Measurements from ENCODE around the gene THSD7A.

The THSD7A gene, protein sequence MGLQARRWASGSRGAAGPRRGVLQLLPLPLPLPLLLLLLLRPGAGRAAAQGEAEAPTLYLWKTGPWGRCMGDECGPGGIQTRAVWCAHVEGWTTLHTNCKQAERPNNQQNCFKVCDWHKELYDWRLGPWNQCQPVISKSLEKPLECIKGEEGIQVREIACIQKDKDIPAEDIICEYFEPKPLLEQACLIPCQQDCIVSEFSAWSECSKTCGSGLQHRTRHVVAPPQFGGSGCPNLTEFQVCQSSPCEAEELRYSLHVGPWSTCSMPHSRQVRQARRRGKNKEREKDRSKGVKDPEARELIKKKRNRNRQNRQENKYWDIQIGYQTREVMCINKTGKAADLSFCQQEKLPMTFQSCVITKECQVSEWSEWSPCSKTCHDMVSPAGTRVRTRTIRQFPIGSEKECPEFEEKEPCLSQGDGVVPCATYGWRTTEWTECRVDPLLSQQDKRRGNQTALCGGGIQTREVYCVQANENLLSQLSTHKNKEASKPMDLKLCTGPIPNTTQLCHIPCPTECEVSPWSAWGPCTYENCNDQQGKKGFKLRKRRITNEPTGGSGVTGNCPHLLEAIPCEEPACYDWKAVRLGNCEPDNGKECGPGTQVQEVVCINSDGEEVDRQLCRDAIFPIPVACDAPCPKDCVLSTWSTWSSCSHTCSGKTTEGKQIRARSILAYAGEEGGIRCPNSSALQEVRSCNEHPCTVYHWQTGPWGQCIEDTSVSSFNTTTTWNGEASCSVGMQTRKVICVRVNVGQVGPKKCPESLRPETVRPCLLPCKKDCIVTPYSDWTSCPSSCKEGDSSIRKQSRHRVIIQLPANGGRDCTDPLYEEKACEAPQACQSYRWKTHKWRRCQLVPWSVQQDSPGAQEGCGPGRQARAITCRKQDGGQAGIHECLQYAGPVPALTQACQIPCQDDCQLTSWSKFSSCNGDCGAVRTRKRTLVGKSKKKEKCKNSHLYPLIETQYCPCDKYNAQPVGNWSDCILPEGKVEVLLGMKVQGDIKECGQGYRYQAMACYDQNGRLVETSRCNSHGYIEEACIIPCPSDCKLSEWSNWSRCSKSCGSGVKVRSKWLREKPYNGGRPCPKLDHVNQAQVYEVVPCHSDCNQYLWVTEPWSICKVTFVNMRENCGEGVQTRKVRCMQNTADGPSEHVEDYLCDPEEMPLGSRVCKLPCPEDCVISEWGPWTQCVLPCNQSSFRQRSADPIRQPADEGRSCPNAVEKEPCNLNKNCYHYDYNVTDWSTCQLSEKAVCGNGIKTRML (N-terminal part only)

DNA sequence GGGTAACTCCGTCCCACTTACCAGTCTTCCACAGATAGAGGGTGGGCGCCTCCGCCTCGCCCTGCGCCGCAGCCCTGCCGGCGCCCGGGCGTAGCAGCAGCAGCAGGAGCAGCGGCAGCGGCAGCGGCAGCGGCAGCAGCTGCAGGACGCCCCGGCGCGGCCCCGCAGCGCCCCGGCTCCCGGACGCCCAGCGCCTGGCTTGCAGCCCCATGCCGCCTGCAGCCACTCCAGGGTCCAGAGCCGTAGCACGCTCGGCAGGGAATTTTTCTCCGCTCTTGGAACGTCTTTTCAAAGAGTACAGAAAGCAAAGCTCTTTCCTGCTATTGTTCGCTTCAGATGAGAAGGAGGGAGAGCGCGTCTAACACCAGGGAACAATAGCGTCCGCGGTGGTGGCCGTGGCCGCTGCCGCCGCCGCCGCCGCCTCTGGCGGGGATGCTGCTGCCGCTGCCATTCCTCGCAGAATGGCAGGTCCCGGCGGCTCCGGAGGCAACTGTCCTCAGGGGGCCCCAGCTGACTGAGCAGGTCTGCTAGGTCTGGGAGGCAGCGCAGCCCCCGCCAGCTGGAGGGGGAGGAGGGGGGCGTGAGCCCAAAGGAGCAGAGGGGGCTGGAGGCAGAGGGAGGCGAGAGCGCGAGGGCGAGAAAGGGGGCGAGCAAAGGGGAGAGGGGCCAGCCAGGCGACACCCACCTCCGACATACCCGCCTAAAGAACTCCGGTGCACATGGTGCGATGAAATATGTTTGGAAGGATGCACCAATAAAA is at the start of gene THSD7A:
THSD7A (minus strand) TSS at position 463 of the 760 bp plus-strand sequence; CDS start at position 211, 252 bp downstream.
- peak; percentile 71 to 73 for DNase-seq

DNA sequence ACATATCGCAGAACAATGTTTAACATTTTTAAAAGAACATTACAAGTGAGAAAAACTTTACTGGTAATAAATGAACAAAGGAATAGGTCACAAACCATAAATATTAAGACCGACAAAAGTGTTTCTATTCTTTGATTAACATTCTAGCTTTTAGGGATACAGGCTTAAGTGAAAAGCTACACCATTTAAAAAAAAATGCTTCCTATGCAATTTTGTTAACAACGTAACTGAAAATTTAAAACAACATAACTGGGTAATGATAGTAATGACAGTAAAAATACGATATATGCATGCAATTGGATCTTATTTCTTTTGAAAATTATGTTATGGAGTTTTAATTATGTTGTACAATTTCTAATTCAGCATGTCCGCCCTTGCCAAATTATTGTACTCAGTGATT is 49.7 kb upstream of the THSD7A start:
- DNase-seq: no peak

DNA sequence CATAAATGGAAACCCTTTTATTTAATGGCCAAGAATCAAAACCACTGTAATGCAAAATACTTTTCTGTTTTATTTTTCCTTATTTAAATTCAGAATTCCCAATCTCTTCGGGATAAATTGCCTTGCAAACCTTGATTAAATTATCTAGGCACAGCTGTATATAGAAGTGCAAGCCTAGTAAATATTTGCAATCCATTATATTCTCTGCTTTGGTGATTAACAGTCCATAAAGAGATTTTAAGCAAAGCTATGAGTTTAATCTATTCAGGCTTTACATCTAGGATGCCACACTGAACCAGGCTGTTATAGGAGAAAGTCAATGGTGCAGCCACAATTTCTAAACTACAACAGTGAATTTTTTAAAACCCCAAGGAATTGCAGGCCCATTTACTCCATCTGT is 43.6 kb upstream of the THSD7A start:
- DNase-seq: no peak

DNA sequence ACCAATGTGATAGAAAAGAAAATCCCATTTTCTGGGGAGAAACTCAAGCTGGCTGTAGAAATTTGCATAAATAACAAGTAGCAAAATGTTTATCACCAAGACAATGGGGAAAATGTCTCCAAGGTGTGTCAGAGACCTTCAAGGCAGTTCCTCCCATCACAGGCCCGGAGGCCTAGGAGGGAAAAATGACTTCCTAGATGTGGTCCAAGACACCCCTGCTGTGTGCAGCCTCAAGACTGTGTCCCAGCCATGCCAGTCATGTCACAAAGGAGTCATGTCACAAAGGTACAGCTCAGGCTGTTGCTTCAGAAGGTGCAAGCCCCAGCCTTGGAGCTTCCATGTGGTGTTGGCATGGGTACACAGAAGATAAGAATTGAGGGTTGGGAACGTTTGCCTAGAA is 33.7 kb upstream of the THSD7A start:
- no peak for DNase-seq

DNA sequence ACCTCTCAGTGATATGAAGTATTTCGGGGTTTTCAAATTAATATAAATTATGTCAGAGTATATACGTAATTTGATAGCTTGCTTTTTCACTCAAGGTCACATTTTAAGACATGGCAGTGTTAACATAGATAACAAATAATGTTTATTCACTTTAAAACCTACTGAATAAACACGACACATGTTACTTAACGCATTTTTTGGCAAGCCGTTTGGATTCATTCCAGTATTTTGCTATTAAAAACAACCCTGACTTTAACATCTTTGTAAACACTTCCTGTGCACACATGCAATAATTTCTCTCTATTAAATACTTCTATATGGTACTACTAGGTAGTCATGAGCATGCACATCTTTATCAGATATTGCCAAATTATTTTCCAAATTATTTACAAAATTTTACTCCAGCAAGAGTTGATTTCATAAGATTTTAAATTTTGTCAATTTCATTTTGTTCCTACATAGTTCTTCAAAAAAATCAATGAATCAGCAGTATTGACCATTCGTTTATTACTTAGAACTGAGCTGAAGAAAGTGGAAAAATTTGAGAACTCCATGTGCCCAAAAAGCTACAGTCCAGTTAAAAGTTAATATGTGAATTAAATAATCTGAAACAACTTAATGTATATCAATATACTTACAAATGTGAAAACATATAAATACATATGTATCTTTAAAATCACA is 26.8 kb upstream of the THSD7A start:
- DNase-seq: peak in 1 of 2 experiments; percentile 41

DNA sequence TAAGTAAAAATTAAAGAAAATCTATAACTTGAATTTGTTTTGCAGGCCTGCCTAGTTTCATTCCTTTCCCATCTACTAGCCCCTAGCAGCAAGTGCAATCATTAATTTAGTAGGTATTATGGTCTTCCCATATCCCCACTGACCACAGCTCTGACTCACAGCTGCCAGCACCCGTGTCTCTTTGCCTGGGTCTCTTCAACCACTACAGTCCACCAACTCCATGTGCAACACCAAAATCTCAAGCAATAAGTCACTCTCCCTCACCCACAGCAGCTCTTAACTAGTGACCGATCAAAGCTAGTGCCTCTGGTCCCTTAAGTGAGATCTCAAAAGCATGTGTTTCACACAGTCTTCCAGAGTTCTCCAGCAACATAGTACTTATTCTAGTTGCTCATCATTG is 26.0 kb upstream of the THSD7A start:
- no peak for DNase-seq

DNA sequence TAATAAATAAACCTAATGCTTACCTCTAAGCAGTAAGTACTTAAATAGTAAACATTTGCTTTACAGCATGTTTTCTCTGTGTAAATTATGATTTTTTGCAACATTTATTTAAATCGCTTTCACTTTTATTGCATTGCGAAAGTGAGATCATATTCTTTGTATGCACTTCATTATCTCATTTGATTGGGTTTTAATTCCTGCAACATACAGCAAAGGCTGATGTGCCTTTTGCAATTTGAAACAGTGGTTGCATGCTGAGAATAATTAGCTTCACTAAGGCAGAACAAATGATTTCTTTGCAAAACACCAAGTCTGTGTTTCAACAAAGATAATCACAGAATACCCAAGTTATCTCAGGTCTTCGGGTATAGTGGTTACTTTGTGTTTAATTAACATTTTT is 16.3 kb upstream of the THSD7A start:
- no peak for DNase-seq

DNA sequence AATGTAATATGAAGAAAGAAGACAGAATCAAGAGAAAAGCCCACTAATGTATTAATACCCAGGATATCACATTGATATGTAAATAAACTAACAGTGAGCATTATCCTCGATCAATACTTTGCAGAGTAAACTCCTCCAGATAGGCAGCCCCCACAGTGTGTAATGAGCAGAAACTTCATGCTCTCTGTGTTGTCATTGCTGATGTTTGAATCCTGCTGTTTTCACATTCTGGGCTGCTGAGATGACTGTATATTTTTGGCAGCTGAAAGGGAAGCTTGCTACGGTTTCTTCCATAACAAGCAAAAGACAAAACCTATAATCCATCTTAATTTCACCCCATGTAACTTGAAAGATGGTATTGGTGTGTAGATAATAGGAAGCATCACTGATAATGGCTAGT is 15.3 kb upstream of the THSD7A start:
- peak; percentile 60 to 68 for DNase-seq

DNA sequence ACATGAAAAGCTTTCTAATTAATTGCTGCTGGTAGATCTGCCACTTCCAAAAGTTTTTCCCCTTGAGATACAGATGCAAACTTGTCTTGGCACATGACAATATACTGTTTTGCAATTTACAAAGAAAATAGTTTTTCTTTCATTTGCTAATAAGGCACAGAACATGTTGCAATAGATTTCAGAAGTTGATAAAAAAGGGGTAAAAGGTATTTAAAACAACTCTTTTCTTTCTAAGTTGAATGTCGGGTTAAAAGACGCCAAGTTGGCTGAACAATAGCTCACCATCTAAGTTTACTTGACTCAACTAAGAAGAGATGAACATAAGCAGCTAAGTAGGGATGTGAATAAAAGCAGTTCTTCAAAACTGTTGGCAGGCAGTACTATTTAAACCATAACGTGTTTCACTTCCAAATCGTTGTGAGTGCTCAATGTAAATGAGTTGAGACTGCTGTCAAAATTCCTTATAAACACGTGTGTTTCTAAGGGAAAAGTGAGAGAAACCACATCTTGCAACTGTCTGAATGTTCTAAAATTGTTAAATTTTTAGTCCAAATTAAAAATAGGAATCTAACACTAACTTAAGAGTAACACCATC is 14.5 kb upstream of the THSD7A start:
- DNase-seq: peak; percentile 43 to 45

DNA sequence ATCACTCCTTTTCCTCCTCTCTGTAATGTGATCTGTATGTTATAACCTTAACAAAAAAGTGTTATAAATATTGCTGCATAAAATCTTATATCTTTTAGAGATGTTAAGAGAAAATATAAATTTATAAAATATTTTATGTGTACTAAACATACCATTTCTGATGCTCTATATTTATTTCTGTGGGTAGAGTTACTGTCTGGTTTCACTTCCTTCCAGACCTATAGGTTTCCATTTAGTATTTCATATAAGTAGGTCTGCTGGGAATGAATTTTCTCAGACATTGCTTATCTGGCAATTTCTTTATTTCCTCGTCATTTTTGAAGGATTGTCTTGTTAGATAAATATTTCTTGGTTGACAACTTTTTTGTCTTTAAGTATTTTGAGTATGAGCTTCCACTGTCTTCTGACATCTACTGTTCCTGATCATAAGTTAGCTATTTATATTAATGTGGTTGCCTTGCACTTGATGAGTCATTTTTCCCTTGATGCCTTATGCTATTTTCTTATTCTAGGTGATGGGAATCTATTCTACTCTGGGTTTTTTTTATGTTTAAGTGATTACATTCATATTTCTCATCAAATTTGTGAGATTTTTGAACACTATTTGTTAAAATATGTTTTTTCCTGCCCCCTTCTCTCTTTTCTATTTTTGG is 11.2 kb upstream of the THSD7A start:
- DNase-seq: no peak

DNA sequence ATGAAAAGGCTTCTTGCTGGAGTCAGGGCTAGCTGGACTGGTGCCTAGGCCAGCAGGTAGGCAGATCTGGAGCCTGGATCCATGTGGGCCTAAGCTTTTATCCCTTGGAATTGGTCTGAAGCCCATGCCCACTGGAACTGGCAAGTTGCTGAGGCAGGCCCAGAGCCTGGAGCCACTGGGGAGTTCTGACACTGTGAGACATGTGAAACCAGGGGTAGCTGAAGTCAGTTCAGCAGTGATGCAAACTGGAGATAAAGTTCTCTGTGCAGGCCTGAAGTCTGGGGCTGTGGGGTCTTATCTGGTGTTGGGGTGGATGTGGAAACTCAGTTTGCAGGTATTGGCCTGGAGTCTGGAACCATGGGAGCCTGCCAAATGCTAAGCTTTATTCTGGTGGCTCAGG is 9.7 kb upstream of the THSD7A start:
- DNase-seq: peak in 1 of 2 experiments; percentile 17

DNA sequence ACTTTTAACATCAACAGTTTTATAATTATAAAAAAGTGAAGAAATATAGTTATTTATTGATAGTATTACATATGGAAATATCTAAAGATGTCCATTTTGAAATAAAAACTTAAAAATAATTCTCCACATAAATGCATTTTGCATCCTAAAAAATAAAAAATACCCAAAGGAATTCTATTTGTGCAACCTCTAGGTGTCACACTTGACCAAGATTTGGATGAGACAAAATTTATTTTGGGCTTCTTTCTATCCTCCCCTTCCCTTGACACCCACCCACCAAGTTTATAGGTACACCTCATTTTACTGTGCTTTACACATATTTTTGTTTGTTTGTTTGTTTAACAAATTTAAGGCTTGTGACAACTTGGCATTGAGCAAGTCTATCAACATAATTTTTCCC is 3.3 kb upstream of the THSD7A start:
- peak; percentile 58 to 61 for DNase-seq

DNA sequence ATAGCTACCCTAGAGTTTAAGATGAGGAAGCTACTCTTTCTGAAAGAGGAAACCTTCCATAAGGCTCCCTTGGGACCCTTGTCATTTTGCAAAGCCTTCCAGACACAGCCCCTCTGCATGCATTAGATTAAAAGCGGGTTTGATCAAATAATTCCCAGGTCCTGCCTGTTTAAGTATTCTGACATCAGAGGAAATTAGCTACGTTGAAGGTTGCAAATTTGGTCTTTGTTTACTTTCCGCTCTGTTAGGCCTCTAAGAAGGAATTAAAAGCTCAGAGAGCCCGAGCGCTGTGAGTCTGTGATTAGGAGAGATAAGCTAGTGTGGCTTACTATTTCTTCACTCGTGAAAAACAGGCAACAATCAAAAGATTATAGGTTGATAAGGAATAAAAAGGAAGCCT is 1.4 kb upstream of the THSD7A start:
- DNase-seq: peak; percentile 34 to 64

DNA sequence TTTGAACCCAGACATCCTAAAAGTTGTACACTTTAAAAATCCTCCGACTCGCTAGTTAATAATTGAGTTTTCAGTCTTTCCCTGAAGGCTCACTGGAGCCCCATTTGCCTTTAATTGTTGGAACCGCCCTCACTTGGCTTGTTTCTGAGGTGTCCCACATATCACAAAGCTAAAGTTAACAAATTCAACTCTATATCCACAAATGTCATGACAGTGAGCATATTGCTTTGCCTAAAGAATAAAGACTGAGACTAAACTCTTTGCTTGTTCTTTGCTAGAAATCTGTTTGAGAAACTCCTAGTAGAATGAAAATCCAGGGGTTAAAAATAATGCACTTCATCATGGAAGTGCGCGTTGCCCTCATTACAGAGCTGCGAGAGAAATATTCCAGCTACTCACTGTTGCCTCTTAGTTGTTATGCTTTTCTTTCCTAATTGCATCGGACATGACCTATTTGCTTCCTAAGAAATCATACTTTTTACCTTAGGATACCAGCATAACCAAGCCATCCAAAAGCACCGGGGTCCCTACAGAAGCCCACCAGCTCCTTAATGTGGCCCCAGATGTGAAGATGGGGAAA is 752 bp downstream of the THSD7A start:
- DNase-seq: peak in 1 of 2 experiments; percentile 22

DNA sequence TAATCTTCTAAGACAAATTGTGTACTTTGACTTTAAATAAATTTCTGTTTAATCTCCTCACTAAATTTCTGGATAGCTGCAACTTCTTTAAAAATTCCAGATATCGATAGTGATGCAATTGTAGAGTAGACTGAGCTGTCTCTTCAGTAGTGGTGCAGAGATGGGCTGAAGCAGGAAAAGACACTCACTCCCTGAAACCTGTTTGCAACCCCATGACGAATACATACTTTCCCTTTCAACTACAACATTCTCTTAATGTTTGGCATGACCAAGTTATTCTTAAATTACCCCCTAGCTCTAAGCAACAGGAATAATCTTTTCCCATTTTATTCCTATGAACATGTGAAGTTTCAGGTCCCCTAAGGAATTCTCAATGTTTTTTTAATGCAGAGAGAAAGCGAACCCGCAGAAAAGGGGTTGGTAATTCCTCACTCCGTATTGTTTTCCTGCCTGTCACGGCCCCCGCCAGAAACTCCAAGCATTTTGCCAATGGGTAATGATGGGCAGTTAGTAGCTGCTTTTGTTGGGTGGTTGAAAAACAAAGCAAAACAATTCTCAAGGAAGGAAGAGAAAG is 1.3 kb downstream of the THSD7A start:
- DNase-seq: peak in 1 of 2 experiments; percentile 19

DNA sequence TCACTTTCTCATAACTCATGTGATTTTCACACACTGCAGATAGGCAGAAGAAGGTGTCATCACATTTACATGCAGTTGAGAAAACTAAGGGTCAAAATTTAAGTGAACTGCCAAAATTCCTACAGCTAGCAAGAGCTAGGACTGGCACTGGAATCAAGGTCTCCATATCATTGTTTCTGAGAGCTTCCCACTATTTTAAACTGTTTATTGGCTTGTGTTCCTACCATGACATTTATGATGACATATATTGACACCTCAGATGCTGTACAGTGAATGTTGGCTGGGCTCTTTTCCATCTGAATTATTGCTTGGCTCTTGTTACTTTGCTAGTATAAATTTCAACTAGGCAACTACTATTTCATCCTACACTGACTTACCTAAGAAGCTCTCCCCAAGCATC is 2.0 kb downstream of the THSD7A start:
- peak in 1 of 2 experiments; percentile 37 for DNase-seq

DNA sequence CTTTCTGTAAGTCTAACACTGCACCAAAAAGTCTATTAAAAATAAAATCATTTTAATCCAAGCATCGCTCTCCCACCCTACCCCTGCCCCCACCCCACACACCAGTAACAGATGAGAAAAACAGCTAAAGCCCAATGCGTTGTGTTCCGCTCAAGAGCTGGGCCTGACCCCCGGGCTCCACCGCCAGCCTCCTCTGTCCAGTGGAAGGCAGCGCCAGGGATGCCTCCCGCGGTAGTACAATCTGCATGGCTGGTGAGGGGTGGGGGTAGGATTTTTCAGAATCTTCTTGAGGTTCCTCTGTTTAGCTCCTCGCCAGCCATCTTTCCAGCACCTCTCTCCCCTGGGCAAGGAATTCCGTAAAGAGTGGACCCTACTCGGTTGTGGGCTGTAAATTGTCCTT is 12.1 kb downstream of the THSD7A start:
- DNase-seq: no peak

DNA sequence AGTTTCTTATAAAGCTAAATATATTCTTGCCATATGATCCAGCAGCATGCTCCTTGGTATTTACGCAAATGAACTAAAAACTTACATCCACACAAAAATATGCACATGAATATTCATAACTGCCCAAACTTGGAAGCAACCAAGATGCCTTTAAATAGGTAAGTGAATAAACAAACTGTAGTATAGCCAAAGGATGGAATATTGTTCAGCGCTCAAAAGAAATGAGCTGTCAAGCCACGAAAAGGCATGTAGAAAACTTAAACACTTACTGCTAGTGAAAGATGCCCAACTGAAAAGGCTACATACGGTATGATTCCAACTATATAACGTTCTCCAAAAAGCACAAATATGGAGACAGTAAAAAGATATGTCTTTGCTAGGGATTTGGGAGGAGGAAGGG is 12.7 kb downstream of the THSD7A start:
- no peak for DNase-seq

DNA sequence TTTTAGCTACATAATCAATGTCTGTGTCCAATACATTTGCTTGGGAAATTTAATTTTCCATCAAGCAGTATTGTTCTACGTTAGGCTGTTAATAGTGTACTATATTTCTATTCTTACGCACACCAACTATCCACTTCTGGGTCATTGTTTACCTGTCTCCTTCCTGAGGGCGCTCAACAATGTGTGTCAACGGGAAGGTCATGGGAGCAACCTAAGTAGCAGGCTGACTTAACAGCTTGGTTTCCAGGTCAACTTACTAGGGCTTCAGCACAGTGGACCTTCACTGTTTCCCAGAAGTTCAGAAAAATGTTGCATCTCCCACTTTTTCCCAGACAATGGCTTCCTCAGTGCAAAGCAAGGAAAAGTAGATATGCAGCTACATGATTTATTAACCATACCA is 13.7 kb downstream of the THSD7A start:
- no peak for DNase-seq
